NCI-H1048 (cell line): ENCODE measurements around the gene TMEM233.
"Not testable (repeated sequence)": the region's sequence is repeated elsewhere in the genome, so short reads cannot be mapped to it uniquely, and the experiment has no call there.

Source experiments
- DNase-seq: peaks from one replicate; lab custom pipeline; 2025; lab: John Stamatoyannopoulos, UW

The TMEM233 gene

DNA sequence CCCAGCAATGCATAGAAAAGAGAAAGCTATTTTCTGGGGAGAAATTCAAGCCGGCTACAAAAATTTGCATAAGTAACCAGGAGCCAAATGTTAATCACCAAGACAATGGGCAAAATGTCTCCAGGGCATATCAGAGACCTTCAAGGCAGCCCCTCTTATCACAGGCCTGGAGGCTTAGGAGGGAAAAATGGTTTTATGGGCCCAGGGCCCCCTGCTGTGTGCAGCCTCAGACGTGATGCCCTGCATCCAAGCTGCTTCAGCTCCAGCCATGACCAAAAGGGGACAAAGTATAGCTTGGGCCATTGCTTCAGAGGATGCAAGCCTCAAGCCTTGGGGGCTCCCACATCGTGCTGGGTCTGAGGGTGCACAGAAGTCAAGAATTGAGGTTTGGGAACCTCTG, 15.8 kb downstream of the TMEM233 start:
- no peak for DNase-seq

DNA sequence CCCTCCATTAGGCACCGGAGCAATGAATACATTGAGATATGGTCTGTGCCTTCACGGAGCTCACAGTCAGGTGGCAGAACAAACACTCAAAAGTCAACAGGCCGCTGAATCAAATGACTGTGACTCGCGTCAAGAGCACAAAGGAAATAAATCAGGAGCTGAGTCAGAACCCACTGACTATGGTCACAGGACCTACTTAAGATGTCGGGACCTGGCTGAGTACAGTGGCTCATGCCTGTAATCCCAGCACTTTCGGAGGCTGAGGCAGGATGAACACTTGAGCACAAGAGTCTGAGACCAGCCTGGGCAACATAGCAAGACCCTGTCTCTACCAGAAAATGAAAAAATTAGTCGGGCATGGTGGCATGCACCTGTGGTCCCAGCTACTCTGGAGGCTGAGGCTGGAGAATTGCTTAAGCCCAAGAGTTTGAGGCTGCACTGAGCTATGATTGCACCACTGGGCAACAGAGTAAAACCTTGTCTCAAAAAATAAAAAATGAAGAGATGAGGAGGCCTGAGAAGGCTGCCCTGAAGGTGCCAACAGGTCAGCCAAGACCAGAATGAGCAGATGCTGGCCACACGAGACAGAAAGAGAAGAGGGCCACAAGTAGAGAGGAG, 19.9 kb downstream of the TMEM233 start:
- DNase-seq = no peak

DNA sequence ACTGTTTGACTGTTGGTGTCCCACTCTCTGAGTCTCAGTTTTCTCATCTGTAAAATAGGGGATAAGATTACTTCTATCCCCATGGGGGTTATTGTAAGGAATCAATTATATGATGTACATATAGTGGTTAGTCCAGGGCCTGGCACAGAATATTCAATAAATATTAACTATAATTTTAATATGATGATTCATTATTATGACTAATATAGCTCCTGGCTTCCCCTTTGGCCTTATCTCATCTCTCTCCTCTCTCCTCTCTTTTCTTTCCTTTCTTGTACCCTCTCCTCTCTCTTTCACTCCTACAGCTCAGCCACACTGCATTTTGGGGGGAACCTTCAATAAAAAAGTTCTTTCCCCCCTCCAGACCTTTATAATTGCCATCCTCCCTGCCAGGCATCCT, 21.1 kb downstream of the TMEM233 start:
- DNase-seq = no peak

DNA sequence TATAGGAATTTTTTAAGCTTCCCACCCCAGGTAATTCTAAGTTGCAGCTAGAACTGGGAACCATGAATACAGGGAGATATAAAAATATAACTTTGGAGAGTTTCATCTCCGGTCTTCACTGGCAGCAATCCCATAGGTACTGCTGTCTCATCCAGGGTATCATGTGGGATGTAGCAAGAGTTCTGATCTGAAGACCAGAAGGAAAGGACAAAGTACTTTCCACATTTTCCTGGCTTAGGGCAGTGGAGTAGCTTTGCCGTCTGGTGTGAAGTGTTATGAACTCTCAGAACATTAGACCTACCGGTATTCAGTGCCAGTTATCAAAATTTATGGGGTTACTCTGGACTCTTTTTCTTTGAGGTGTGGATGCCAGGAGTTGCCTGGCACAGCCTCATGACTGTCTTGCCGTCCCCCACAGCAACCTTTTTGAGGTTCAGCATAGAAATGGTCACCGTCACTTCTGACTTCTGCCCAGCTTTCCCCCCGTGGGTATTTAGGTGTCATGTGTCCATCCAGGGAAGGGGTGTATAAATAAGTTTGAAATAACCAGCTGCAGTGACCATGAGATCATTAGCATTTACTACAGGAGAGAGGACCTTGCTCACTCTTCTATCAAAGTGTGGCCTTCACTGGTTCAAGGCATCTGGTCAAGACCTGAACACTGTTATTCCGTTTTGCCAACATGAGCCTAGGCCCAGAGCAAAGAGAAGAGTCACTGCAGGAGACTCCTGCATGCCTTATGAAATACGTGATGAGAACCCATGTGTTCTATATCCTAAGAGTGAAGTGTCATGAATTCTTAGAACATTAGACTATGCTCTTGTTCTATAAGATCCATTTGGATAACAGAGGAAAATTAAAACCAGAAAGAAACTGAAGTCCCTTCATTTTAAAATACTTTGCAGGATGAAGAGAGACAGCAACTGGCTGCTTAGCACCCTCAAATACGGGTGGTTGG, 22.2 kb downstream of the TMEM233 start:
- no peak for DNase-seq

DNA sequence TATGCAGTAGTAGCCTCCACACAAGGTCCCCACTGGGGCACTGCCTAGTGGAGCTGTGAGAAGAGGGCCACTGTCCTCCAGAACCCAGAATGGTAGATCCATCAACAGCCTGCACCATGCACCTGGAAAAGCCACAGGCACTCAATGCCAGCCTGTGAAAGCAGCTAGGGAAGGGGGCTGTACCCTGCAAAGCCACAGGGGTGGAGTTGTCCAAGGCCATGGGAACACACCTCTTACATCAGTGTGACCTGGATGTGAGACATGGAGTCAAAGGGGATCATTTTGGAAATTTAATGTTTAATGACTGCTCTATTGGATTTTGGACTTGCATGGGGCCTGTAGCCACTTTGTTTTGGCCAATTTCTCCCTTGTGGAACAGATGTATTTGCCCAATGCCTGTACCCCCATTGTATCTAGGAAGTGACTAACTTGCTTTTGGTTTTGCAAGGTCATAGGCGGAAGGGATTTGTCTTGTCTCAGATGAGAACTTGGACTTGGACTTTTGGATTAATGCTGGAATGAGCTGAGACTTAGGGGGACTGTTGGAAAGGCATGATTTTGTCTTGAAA, 24.8 kb downstream of the TMEM233 start:
- DNase-seq = not testable (repeated sequence)

DNA sequence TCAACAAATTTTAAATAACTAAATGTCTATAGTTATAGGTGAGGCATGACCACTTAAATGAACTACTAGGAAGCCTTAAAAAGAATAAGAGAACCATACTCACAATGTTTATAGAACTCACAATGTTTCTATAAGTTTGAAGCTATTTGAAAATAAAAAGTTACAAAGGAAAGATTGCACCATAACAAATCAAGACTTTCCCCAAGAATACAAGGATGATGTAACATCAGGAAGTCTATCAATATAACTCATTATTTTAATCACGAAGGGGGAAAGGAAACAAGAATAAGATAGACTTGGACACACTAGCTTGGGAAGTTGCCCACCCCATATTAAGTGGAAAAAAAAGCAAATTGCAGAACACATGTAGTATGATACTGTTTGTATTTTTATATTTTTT, 26.9 kb downstream of the TMEM233 start:
- no peak for DNase-seq

DNA sequence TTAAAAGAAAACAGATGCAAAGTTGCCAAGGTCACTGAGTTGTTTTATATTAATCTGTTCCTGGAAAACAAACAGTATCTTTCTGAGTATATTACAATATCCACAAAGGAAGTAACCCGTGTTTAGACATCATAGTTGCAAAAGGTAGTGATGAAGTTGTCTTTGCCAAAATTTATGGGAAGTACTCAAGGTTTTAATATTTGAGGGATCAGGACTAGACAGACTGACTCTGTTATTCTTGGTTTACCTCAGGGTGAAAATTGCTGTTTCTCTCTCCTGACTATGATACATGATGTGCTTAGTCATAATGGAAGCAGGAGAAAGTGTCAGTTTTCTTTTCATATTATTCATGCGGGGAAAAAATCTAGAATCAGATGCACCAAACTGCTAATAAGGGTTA, 28.3 kb downstream of the TMEM233 start:
- DNase-seq = no peak

DNA sequence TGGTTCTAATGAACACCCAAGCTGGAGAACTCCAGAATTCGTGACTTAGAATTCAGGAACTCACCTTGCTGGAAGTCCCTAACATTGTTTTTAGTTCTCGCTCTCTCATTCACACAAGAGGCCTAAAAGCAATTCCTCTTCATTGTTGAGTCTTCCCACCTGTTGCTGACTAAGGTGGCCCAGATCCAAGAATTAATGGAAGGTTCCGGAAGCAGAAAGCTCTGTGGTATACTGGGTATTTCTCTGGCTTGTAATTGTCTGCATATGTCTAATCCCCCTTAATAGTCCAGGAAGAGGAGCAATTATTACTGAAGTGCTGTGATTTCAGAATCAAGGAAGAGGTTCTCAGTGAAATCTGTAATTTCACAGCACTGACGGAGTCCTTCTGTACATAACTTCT, 31.4 kb downstream of the TMEM233 start:
- DNase-seq = no peak

DNA sequence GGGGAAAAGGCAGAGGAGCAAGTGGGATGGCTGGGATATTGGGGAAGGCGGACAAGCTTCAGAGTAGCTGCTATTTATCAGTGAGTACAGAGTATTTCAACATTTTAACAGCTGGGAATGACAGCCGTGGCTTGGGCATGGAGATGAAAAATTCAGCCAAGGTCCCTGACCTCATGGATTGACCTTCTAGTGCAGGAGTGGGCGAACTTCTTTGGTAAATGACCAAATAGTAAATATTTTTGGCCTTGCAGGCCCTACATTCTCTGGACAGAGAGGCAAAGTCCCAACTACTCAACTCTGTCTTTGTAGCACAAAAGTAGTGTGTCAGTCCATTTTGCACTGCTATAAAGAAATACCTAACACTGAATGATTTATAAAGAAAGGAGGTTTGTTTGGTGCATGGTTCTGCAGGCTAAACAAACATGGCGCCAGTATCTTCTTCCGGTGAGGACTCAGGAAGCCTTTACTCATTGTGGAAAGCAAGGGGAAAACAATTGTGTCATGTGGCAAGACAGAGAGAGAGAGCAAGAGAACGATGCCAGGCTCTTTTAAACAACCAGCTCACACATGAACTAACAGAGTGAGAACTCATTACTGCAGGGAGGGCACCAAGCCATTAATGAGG, 33.6 kb downstream of the TMEM233 start:
- no peak for DNase-seq

DNA sequence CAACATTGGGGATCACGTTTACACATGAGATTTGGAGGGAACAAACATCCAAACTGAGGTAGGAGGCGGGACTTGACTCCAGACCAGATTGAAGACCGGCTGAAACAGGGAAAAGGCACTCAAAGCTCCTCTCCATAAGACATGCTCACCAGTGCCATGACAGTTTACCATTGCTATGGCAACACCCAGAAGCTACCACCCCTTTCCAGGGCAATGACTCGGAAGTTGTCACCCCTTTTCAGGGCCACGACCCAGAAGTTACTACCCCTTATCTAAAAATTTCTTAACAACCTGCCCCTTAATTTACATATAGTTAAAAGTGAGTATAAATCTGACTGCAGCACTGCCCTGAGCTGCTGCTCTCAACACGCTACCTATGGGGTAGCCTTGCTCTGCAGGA, 34.1 kb downstream of the TMEM233 start:
- DNase-seq = no peak

DNA sequence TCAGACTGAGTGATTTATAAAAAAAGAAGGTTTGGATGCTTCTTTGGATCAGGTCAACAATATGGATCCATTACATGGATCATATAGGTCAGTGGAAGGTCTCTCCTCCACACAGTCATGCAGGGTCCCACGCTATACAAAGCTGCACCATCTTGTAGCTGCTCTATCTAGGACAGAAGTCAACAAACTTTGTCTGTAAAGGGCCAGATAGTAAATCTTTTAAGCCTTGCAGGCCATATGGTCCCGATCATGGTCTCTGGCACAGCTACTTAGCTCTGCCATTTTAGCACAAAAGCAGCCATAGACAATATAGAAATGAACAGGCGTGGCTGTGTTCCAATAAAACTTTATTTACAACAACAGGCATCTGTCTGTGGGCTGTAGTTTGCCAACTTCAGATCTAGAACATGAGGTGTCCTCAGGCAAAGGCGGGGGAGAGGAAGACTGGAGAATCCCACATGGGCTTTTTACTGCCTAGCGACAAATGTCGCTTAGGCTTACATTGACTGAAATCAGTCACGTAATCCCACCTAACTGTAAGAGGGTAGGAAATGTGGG, 36.7 kb downstream of the TMEM233 start:
- no peak for DNase-seq

DNA sequence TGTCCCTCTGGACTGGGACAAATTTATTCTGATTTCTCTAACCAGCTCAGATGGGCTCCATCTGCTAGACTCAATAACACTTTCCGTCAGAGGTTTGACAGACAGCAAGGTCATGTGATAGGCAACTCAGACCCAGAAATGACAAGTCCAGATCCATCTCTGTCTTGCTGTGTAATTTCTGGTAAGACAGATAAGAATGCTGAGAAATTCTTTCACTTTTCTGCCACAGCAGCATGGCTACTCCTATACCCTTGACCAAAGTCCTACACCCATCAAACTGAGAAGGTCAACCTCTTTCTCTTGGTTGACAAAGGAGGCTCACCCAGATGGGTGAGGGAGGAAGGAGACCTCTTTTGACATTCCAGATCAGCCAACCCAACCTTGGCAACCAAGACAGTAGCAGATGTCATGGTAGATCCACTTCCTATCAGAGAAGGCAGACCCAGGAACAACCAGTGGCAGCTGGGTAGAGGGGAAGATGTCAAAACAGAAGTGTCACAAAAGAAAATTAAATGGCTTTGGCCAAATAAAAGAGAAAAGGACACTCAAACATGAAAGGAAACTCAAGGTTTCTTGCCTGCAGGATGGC, 37.5 kb downstream of the TMEM233 start:
- DNase-seq = no peak

DNA sequence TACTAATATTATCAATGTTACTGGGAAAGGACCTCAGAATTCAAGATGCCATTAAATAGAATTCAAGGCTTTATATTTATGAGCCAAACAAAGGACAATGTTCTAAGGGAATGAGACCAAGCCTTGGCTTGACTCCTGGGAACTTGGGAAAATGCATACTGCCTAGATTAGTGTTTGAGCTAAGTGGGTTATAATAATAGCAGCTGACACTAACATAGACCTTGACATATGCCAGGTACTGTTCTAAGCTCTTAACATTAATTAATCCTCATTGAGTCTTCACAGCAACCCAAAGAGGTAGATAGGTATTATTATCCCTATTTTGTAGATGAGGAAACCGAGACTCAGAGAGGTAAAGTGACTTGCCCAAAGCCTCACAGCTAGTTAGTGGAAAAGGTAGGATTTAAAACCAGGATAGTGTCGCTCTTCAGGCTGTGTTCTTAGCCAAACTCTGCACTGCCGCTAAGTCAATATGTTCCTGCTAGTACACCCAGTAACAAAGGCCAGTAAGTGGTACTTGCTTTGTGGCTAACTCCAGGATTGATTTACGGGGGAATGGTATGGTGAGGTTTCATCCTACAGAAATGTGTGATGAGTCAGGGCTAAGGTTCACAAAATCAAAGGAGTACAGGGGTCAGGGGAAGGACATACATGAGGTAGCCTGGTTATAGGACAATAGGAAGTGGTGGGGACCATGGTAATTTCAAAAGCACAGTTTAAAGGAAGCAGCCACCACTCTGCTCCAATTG, 38.5 kb downstream of the TMEM233 start:
- DNase-seq = no peak

DNA sequence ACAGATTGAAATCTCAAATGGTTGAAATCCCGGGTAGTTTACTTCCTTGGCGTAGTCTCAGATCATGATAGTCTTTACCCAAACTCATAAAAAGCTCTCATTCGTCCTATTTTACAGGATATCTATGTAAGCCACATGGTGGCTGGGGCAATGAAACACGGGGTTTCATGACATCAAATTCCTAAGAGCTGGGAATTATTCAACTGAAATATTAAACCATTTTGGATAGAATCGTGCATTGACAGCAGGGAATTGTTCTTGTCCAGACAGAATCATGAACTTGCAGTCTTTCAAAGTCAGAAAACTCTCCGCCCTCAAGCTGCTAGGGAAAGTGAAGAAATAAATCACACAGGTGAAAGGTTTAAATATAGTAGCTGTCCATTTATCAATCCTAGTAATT, 41.2 kb downstream of the TMEM233 start:
- DNase-seq = no peak

DNA sequence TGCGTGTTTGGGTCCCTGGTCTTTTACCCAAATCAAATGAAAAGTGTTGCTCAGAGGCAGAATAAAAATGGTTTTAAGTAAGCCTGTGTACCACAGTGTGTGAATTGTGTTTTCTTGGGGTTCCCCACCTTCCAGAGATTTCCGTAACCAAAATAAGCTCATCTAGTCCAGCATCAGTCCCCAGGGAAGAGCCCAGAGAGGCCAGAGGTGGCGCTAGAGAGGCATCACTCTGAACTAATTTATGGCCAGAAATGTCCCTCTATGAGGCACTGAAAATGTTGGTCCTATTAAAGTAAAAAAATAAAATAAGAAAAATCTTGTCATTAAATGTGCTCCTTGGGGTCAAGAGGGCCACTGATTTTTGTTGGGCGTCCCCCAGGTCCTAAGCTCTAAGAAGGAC, 49.4 kb downstream of the TMEM233 start:
- DNase-seq = no peak

DNA sequence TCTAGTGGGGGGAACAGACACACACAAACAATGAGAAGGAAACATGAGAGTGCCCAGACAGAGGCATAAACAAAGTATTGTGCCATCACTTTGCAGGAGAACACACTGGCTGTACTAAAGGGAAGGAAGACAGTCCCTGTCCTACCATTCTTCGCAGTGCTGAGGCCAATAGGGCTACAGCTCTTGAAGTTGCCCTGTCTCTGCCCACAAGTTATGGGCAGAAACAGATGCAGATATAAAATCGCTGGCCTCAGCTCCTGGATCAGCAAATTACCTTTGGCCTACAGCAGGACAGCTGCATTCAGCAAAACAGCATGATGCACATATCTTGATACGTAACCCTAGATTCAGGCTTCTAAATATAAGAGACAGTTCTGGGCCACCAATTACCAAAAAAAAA, 51.4 kb downstream of the TMEM233 start:
- DNase-seq = no peak

DNA sequence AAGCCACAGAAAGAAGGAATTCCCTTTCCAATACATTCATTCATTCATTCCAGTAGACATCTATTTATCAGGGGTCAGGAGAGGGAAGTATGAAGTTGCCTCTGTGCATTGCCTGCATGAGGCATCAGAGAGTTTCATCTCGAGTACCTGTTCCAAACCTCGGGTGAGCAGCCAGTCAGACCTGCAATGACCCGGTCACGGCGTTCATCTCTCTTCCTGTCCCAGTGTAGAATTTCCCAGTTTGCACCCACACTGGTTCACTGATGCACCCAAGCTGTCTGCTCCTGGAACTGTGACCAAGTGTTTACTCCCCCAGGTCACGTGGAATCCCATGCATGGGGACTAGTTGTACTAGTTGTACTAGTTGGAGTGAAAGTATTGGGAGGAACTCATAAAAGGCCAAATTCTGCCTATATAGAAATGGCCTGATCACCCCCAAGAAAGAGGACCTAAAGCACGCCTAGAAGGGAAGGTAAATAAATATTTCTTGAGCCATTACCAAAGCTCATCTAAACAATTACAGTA, 52.0 kb downstream of the TMEM233 start:
- DNase-seq = no peak

DNA sequence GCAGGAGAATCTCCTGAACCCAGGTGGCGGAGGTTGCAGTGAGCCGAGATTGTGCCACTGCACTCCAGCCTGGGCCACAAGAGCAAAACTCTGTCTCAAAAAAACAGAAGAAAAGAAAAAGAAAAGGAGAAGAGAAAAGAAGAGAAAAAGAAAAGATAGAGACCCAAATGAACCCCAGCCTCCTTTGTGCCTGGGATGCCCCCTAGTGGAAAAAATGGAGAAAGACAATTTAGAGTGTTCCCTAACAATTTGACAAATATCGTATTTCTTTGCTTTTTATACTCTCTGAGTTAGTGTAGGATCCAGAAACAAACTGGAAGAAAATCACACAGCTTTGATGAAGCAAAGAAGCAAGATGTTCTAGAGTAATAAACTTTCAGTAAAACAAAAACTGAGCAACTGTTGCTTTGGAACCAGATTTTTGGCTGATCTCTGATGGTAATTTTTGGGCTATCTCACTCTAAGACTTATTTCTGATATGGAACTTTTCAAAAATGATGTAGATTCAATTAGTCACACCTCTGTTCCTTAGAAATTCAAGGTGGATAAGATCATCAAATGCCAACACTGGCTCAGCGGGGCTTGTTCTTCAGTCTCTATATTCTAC, 55.7 kb downstream of the TMEM233 start:
- no peak for DNase-seq

DNA sequence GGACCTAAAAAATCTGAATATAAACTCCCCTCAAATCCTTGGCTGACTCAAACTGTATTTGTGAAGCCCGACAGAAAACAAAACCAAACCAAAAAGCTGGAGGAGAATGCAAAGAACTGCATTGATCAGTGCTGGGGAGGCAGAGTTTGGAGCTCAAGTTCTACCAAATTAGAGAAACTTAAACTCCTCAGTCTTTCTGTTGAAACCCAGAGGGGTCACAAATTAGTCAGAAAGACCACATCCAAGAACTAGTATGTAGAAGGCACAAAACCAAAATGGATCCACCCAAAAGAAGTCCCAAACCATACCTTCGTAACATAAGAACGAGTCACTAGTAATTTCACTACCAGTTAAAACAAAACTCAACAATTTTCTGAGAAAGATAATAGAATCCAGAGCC, 59.1 kb downstream of the TMEM233 start:
- no peak for DNase-seq

DNA sequence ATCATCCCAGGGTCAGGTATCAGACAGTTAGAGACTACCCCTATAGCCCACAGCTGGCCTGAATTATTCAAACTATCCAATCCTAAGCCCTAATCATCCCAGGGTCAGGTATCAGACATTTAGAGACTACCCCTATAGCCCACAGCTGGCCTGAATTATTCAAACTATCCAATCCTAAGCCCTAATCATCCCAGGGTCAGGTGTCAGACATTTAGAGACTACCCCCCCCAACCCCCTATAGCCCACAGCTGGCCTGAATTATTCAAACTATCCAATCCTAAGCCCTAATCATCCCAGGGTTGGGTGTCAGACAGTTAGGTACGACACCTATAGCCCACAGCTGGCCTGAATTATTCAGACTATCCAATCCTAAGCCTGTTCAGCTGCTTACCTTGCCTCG, 63.4 kb downstream of the TMEM233 start:
- not testable (repeated sequence) for DNase-seq

DNA sequence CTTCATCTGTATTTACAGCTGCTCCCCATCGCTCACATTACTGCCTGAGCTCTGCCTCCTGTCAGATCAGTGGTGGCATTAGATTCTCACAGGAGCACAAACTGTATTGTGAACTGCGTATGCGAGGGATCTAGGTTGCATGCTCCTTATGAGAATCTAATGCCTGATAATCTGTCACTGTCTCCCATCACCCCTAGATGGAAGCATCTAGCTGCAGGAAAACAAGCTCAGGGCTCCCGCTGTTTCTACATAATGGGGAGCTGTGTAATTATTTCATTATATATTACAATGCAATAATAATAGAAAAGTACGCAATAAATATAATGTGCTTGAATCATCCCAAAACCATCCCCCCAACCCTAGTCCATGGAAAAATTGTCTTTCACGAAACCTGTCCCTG, 64.6 kb downstream of the TMEM233 start:
- DNase-seq = not testable (repeated sequence)
